ENCODE measurements around the gene LAMTOR1.

Gene LAMTOR1

DNA sequence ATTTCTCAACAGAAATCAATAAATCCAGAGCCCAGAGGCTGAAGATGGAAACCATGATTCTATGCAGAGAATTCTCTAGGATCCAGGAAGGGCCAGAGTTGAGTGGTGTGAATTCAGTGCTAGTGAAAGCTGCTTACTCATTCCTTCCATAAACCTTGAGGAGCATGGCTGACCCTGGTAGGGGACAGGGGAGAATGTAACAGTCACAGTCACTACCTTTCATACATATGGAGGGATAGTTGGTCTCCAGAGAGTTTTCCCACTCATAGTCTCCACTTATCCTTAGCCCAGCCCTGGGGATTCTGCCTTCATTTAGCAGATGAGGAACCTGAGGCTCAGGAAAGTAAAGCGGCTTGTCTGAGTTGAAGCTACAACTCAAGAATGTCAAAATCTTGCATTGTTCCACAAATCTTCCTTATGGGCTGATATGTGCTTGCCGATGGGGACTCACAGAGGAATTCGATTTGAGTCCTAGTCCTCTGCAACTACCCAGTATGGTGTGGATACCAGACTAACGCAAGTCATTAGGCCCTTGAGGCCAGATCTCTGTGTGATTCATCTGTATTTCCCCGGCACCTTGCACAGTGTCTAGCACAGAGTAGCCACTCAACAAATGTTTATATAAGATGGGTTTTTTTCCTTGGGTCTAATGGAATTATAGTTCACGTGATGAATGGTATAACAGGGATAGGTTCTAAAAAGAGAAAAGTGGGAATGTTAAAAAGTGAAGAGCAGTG is 13.1 kb upstream of the LAMTOR1 start:
- DNase-seq, result no peak

- DNase-seq, result no peak
These were observed 11.5 kb upstream of the LAMTOR1 start for GRCh38 chr11:72114570-72114969.

- DNase-seq, result no peak
These were observed 10.1 kb upstream of the LAMTOR1 start for GRCh38 chr11:72112978-72113808.

- DNase-seq, result peak; percentile 100
These were observed 9.3 kb upstream of the LAMTOR1 start, which contains the start of gene ANAPC15 for GRCh38 chr11:72112143-72112977. Gene ANAPC15, minus strand, starts transcription at chr11:72112695. Its CDS starts 1,419 bp downstream, at chr11:72111276.

DNA sequence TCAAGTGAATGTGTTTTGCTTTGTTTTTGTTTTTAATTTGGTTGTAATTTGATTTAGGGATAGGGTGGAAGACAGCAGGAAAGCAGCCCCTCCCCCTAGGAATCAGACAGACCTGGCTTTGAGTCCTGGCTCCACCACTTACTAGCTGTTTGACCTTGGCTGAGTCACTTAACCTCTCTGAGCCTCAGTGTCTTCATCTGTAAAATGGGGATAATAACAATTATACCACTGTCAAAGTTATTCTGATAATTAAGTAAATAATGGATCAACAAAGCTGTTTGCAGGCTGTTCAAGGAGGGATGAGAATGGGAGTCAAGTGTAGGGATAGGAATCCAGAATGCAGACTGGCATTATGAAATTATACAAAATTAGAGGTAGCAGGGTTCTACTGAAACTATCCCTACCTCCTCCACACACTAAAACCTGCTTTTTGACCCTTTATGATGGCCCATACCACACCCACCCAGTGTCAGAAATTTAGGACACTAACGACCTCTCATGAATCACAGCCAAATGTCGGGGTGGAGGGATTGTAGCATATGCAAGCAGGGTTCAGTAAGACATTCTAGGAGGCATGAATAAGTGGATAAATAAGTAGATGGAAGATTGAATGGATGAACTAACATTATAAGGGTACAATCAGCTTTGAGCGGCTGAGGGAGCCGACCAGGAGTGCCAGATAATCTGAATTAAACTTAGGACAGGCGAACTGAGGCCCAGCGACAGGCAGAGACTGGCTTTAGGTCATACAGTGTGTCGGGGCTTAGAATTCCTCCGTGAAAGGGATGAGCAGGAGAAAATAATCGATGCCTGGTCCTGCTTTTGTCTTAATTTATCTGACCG is 8.4 kb upstream of the LAMTOR1 start:
- DNase-seq, result no peak

DNA sequence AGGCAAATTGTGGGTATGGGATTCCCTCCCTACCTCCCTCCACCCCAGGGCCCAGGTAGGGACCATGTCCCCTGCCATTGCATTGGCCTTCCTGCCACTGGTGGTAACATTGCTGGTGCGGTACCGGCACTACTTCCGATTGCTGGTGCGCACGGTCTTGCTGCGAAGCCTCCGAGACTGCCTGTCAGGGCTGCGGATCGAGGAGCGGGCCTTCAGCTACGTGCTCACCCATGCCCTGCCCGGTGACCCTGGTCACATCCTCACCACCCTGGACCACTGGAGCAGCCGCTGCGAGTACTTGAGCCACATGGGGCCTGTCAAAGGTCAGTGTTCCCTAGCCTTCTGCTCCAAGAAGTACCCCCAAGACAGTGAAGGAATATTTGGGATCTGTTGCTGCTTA is 2.8 kb upstream of the LAMTOR1 start, which contains the start of gene TOMT:
TSS of gene TOMT (plus strand) at position 37 of the 400 bp plus-strand sequence. CDS start at position 65, 28 bp downstream.
- DNase-seq, result no peak

GRCh38 chr11:72103754-72104167 is 664 bp upstream of the LAMTOR1 start:
- DNase-seq, result no peak

DNA sequence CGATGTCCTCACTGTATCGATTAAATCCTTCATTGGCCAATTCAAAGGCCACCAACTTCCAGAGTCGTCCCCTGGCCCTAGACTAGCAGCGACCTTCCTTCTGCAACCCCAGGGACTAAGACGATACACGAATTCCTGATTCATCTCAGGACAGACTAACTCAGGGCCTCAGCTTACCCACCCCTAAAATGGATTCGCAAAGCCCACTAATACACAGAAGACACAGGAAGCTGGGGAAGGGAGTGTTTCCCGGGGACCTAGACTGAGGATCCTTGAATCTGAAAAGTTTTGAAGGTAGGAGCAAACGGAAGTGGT is 509 bp downstream of the LAMTOR1 start:
- no peak for DNase-seq

- no peak for DNase-seq
These were observed 935 bp downstream of the LAMTOR1 start for GRCh38 chr11:72102162-72102561.

DNA sequence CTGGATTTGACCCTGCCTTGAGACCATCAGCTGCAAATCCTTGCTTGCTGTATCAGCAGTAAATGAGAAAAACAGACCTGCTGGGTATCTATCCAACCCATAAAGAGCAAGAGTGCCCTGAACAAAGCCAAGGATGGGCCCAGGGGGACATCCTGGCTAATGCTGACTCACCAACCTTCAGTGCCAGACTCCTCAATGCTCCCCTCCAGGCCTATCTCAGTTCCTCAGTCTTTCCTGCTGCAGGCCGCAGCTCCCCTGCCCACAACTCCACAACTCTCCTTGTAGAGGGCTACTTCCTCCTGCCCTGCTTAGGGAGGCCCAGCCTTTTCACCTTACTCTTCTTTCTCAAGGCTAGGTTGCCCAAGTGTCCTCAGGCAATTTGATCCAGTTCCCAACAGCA is 2.6 kb downstream of the LAMTOR1 start:
- DNase-seq, result no peak

DNA sequence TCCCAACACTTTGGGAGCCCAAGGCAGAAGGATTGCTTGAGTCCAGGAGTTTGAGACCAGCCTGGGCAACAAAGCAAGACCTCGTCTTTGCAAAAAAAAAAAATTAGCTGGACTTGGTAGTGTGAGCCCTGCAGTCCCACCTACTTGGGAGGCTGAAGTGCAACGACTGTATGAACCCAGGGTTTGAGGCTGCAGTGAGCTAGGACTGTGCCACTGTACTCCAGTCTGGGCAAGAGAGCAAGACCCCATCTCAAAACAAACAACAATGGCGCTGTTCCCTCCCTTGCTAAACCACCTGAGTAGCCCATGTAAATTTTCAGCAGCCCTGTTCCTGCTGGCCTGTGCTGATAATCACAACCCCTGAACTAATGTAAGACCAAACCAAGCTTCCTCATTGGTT is 3.1 kb downstream of the LAMTOR1 start:
- DNase-seq, result no peak

GRCh38 chr11:72098741-72099140 is 4.4 kb downstream of the LAMTOR1 start:
- DNase-seq, result no peak

DNA sequence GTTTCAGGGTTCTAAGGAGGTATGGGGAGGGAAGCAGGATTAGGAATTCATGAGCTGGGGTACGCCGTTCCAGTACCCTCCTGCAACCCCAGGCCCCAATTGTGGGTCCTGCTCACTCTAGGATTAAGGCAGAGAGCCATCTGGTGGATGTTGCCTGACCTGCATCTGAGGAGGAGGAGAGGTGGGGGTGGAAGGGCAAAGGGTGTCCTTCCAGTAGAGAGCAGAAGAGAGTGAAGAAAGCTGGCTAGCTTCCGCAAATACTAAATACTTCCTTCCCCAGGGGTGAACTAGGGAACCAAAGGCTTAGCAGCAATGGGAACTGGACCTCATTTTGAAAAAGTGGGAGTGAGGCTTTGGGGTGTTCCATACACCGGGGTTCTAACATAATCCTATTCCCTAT is 11.8 kb downstream of the LAMTOR1 start:
- DNase-seq, result no peak

- DNase-seq, result no peak
These were observed 14.9 kb downstream of the LAMTOR1 start for GRCh38 chr11:72088076-72088808.

DNA sequence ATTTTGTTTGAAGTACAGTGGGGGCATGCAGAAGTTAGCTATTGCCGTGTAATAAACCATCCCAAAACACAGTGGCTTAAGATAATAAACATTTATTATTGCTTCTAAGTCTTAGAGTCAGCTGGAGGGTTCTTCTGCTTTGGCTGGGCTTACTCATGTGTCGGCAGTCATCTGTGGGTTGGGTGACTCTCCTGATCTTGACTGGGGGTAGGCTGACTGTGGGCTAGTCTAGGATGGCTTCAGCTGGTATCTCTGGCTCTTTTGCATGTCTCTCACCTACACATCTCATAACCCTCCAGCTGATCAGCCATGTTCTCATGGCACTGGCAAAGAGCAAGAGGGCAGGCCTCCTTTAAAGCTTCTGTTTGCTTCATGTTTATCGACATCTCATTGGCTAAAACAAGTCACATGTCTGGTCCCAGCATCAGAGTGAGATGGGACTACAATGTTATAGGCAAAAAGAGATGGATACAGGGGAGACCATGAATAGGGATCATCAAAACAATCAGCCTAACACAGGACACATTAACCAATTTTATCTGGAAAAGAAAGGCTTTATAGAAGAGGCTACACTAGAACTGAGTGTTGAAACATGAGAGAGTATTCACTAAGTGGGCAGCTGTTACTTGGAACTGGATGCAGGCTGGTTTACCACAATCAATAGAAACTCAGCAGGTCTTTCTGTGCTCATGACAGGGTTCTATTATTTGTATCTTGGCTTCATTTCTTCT is 17.3 kb downstream of the LAMTOR1 start:
- DNase-seq, result no peak

GRCh38 chr11:72084965-72085364 is 18.1 kb downstream of the LAMTOR1 start:
- no peak for DNase-seq

GRCh38 chr11:72084076-72084475 is 19.0 kb downstream of the LAMTOR1 start:
- DNase-seq, result no peak

DNA sequence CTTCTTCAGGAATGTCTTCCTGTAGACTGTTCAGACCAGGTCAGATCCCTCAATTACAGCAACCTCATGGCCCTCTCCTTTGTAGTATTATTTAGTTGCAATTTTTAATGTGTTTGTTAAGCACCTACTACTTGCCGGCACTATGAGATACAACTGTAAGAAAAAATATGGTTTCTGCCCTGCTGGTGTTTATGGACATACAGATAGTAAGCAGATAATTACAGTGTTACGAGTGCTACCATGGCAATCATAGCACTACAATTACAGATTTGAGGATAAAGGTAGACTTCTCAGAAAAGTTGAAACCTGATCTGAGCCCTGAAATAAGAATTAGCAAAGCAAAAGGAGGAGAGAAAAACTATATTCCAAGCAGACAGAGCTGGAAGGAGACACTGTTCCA is 19.7 kb downstream of the LAMTOR1 start:
- peak; percentile 76 for DNase-seq

- no peak for DNase-seq
These were observed 21.2 kb downstream of the LAMTOR1 start for GRCh38 chr11:72081821-72082453.

DNA sequence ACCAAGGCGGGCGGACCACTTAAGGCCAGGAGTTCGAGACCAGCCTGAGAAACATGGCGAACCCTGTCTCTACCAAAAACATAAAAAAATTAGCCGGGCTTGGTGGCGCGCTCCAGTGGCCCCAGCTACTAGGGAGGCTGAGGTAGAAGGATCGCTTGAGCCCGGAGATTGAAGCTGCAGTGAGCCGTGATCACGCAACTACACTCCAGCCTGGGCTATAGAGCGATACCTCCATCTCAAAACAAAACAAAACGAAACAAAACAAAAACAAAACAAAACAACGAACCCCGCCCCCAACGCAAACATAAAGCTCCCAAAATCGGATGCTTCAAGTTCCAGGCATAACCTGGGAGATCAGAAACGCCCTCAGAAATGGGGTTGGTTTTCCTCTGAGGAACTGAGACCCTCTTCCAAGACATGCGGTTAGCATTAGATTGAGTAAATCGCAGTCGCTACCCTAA is 21.9 kb downstream of the LAMTOR1 start:
- DNase-seq, result no peak

Data from NCI-H2227 treated with DMSO at 0.1 percent for 48 hours (cell line).